HG03025 (cell line): ENCODE data around the gene CCDC175.
A peak's percentile ranks its signal among the peaks of the same experiment; 100 is the strongest.

Experiments
- ATAC-seq: cut with Tn5 transposase; IDR thresholded peaks from one replicate; pipeline ENCODE4 v1.9.1; 2021; ENCODE audit warnings: mild to moderate bottlenecking, moderate library complexity; ENCODE audit not compliant: unreplicated experiment, low FRiP score

CCDC175 gene

GRCh38 chr14:59576332-59577294 is at the start of gene CCDC175:
TSS of gene CCDC175 (minus strand) at chr14:59576812. CDS start at chr14:59576775, 37 bp downstream.
- peak; percentile 99 for ATAC-seq

- ATAC-seq, result no peak
Observed at GRCh38 chr14:59622631-59623030, 46.0 kb upstream of the CCDC175 start.

- no peak for ATAC-seq
Observed at GRCh38 chr14:59619061-59619460, 42.4 kb upstream of the CCDC175 start.

- no peak for ATAC-seq
Observed at GRCh38 chr14:59601056-59601455, 24.4 kb upstream of the CCDC175 start.

- no peak for ATAC-seq
Observed at GRCh38 chr14:59600211-59600945, 23.8 kb upstream of the CCDC175 start.

GRCh38 chr14:59595071-59595470 is 18.5 kb upstream of the CCDC175 start:
- no peak for ATAC-seq

- no peak for ATAC-seq
Observed at GRCh38 chr14:59591641-59592370, 15.2 kb upstream of the CCDC175 start.

- ATAC-seq, result no peak
Observed at GRCh38 chr14:59588101-59588500, 11.5 kb upstream of the CCDC175 start.

- ATAC-seq, result no peak
Observed at GRCh38 chr14:59585891-59586554, 9.4 kb upstream of the CCDC175 start.

GRCh38 chr14:59583755-59584154 is 7.1 kb upstream of the CCDC175 start:
- ATAC-seq, result no peak

- no peak for ATAC-seq
Observed at GRCh38 chr14:59582845-59583509, 6.4 kb upstream of the CCDC175 start.

GRCh38 chr14:59582161-59582560 is 5.5 kb upstream of the CCDC175 start:
- ATAC-seq, result no peak

- ATAC-seq, result no peak
Observed at GRCh38 chr14:59580911-59581310, 4.3 kb upstream of the CCDC175 start.

- ATAC-seq, result no peak
Observed at GRCh38 chr14:59570122-59570521, 6.5 kb downstream of the CCDC175 start.

GRCh38 chr14:59566725-59567124 is 9.9 kb downstream of the CCDC175 start:
- ATAC-seq, result no peak

GRCh38 chr14:59566296-59566695 is 10.3 kb downstream of the CCDC175 start:
- no peak for ATAC-seq

- ATAC-seq, result no peak
Observed at GRCh38 chr14:59565087-59565486, 11.5 kb downstream of the CCDC175 start.

GRCh38 chr14:59564366-59564765 is 12.2 kb downstream of the CCDC175 start:
- no peak for ATAC-seq

GRCh38 chr14:59547310-59547709 is 29.3 kb downstream of the CCDC175 start:
- ATAC-seq, result no peak

GRCh38 chr14:59543873-59544272 is 32.7 kb downstream of the CCDC175 start:
- ATAC-seq, result no peak
